HG03432 (cell line): ENCODE results near the gene C4orf51.

Experiments
- ATAC-seq: cut with Tn5 transposase; IDR thresholded peaks from one replicate; pipeline ENCODE4 v1.9.1; 2021; ENCODE audit warnings: mild to moderate bottlenecking, moderate library complexity; ENCODE audit not compliant: unreplicated experiment

The C4orf51 gene

GRCh38 chr4:145709336-145709735, 29.4 kb downstream of the C4orf51 start:
- peak; percentile 25 for ATAC-seq

- peak; percentile 87 for ATAC-seq
Observed at GRCh38 chr4:145709843-145710242, 29.9 kb downstream of the C4orf51 start.

GRCh38 chr4:145716200-145716599, 36.3 kb downstream of the C4orf51 start:
- ATAC-seq = no peak

- no peak for ATAC-seq
Observed at GRCh38 chr4:145716661-145717200, 36.8 kb downstream of the C4orf51 start.

GRCh38 chr4:145719752-145720624, 40.0 kb downstream of the C4orf51 start:
- peak; percentile 86 for ATAC-seq

GRCh38 chr4:145720656-145721055, 40.7 kb downstream of the C4orf51 start:
- ATAC-seq = peak; percentile 34

GRCh38 chr4:145722561-145722960, 42.6 kb downstream of the C4orf51 start:
- ATAC-seq = no peak

GRCh38 chr4:145723336-145723735, 43.4 kb downstream of the C4orf51 start:
- ATAC-seq = no peak

- ATAC-seq = no peak
Observed at GRCh38 chr4:145730026-145730425, 50.1 kb downstream of the C4orf51 start.

GRCh38 chr4:145731028-145731427, 51.1 kb downstream of the C4orf51 start:
- no peak for ATAC-seq

GRCh38 chr4:145732001-145732815, 52.3 kb downstream of the C4orf51 start:
- no peak for ATAC-seq

- peak; percentile 92 for ATAC-seq
Observed at GRCh38 chr4:145732895-145733880, 53.2 kb downstream of the C4orf51 start.

- ATAC-seq = no peak
Observed at GRCh38 chr4:145734031-145734430, 54.1 kb downstream of the C4orf51 start.

- ATAC-seq = peak; percentile 35
Observed at GRCh38 chr4:145734576-145735346, 54.8 kb downstream of the C4orf51 start.

- no peak for ATAC-seq
Observed at GRCh38 chr4:145735347-145735675, 55.4 kb downstream of the C4orf51 start.

- ATAC-seq = no peak
Observed at GRCh38 chr4:145735827-145736226, 55.9 kb downstream of the C4orf51 start.

GRCh38 chr4:145736241-145736831, 56.4 kb downstream of the C4orf51 start:
- ATAC-seq = no peak

GRCh38 chr4:145739845-145740244, 59.9 kb downstream of the C4orf51 start:
- ATAC-seq = no peak

- no peak for ATAC-seq
Observed at GRCh38 chr4:145740806-145741205, 60.9 kb downstream of the C4orf51 start.
